Endothelial cell of umbilical vein (primary cell): ENCODE measurements around the gene ARPC5.

Source experiments
- MYC ChIP-seq: IDR thresholded peaks from one replicate; pipeline ENCODE4 v1.6.1; 2011; ENCODE audit warnings: mild to moderate bottlenecking, low read depth, low read length
- TF ChIP-seq, protein P1 (sequence below), 2 donors: IDR thresholded peaks; 1 replicate in 1 of 2; 2 replicates in 1 of 2; pipeline ENCODE4 v1.5.1; 2011; ENCODE audit warnings: low read length in 2 of 2, mild to moderate bottlenecking in 2 of 2, moderate library complexity in 2 of 2, control low read depth in 1 of 2, inconsistent platforms in 1 of 2, low read depth in 1 of 2; ENCODE audit not compliant: insufficient read depth in 1 of 2; ENCODE audit errors: extremely low read depth in 1 of 2

DNA sequence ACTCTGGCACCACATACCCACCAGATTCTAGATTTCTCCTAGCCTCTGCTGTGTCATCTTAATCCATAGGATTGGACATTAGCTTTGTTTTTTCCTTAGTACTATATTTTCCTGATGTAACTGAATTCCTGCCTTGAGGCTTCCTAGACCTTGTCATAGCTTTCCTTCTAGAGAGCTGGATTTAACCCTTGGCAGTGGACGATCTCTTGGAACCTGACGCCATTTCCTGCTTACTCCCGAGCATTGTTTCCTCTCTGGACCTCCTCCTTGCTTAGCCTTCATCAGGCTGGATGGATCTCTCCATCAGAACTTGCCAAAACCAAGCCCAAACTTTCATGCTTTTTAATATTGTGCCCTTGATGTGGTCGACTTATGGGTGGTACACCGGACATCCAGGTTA, 16.0 kb upstream of the ARPC5 start:
- TF ChIP-seq, protein P1, sequence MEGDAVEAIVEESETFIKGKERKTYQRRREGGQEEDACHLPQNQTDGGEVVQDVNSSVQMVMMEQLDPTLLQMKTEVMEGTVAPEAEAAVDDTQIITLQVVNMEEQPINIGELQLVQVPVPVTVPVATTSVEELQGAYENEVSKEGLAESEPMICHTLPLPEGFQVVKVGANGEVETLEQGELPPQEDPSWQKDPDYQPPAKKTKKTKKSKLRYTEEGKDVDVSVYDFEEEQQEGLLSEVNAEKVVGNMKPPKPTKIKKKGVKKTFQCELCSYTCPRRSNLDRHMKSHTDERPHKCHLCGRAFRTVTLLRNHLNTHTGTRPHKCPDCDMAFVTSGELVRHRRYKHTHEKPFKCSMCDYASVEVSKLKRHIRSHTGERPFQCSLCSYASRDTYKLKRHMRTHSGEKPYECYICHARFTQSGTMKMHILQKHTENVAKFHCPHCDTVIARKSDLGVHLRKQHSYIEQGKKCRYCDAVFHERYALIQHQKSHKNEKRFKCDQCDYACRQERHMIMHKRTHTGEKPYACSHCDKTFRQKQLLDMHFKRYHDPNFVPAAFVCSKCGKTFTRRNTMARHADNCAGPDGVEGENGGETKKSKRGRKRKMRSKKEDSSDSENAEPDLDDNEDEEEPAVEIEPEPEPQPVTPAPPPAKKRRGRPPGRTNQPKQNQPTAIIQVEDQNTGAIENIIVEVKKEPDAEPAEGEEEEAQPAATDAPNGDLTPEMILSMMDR (IDR thresholded peaks at IDR 0.05; ENCODE audit: extremely low read depth in 1 of 2, insufficient read depth in 1 of 2, low read depth in 1 of 2, low read length in 2 of 2): no peak
- TF ChIP-seq MYC: no peak
